GM18526 (cell line): ENCODE data around the gene ST3GAL3.

Source experiments
- POLR2A ChIP-seq: IDR thresholded peaks from 3 replicates; pipeline ENCODE4 v1.6.1; 2011; ENCODE audit not compliant: insufficient read length; ENCODE audit errors: extremely low read depth

ST3GAL3 gene

DNA sequence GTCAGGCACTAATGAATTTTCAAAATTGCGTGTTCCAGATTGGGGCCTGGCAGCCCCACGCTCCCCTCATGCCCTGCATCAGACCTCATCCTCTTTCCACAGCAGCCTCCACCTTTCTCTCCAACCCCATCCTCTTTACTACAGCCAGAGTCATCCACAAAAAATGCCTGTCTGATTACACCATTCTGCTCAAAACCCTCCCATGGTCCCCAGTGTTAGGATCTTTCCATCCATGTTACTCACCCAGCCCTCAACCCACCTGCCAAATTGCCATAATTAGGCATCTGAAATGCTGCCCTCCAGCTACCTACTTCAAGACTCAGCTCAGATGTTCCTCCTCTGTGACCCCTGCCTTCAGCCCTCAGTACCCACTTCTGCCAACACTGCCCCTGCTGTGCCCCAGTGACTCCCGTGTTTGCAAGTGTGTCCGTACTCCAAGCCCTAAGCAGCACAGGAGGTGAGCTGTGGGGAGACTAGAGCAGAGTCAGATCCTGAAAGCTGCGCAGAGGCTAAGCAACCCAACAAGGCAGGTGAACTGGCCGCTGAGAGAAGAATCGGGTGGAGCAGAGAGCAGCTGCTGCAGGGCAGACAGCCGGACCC is 225.6 kb downstream of the ST3GAL3 start:
- no peak for TF ChIP-seq POLR2A

DNA sequence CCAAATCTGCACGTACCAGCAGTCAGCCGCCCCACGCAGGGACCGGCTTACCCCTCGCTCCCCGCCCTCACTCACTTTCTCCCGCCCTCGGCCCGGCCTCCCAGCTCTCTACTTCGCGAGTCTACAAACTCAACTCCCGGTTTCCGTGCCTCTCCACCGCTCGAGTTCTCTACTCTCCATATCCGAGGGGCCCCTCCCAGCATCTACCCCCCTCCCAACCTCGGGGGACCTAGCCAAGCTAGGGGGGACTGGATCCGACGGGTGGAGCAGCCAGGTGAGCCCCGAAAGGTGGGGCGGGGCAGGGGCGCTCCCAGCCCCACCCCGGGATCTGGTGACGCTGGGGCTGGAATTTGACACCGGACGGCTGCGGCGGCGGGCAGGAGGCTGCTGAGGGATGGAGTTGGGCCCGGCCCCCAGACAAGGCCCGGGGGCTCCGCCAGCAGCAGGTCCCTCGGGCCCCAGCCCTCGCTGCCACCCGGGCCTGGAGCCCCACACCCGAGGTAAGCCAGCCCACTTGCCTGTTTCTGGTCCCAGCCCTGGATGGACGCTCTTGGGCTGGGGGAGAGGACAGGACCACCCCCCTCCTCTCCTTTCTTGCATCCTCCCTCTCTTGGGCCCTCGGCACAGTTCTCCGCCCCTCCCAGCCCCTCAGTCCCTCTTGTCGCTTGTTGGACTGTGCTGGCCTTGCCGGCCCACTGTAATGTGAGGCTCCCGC is 226.2 kb downstream of the ST3GAL3 start, which contains the start of gene ARTN:
Gene ARTN, plus strand, starts transcription at position 416 of the 715 bp plus-strand sequence. CDS start 1,856 bp downstream, outside the sequence.
- TF ChIP-seq POLR2A = no peak

DNA sequence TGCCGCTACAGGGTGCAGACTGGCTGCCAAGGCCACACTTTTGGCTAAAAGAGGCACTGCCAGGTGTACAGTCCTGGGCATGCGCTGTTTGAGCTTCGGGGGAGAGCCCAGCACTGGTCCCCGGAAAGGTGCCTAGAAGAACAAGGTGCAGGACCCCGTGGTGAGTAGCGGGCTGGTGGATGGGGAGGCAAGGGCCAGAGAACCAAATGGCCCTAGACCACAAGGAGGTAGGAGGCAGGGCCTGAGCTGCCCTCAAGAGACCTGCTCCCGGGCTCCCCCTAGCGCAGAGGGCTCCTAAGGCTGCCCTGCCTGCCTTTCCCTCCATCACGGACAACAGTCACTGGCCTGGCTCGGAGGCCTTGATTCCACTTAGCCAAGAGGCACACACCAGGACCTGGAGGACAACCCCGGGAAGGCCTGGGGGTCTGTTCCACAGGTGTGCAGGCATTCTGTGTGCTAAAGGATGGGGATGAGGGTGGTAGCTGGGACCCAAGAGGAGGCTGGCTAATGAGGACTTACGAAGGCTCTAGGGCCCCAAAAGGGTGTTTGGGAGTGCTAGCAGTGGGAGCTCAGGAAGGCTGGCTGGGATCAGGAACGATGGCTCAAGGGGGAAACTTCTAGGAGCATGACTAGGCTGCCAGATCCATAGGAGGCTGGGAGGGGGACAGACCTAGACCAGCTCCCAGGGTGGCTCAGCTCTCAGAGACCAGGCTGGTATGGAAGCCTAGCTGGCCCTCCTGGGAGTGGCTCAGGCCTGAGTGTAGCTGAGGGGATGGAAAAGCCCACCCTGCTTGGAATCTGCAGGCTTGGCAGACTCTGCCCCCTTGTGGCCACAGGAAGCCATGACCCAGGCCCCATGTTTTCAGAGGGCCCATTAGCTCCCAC is 227.0 kb downstream of the ST3GAL3 start:
- TF ChIP-seq POLR2A = no peak

DNA sequence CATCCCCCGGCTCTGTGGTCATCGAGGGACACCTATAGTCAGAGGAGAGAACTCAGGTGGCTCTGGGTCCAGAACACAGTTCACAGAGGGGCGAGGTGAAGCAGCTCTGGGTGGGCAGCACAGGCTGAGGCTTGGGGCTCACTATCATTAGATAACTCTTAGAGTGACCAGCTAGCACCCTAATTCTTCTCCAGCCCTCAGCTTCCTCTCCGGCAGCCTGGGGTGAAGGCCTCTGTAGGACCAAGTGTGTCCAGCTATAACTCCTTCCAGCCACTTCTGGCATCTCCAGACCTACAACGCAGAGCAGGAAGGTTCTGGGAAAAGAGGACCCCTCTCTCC is 227.6 kb downstream of the ST3GAL3 start:
- no peak for TF ChIP-seq POLR2A

DNA sequence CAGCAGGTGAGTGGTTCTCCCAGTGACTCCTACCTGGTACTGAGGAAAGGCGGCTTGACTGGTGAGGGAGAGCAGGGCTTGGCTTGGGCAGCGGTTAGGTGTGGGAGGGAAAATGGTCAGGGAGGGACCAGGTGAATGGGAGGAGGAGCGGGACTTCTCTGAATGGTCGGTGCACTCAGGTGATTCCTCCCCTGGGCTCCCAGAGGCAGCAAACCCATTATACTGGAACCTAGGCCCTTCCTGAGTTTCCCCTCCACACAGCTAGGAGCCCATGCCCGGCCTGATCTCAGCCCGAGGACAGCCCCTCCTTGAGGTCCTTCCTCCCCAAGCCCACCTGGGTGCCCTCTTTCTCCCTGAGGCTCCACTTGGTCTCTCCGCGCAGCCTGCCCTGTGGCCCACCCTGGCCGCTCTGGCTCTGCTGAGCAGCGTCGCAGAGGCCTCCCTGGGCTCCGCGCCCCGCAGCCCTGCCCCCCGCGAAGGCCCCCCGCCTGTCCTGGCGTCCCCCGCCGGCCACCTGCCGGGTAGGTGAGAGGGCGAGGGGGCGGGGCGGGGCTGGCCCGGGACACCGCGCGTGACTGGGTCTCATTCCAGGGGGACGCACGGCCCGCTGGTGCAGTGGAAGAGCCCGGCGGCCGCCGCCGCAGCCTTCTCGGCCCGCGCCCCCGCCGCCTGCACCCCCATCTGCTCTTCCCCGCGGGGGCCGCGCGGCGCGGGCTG is 228.5 kb downstream of the ST3GAL3 start:
- no peak for TF ChIP-seq POLR2A

DNA sequence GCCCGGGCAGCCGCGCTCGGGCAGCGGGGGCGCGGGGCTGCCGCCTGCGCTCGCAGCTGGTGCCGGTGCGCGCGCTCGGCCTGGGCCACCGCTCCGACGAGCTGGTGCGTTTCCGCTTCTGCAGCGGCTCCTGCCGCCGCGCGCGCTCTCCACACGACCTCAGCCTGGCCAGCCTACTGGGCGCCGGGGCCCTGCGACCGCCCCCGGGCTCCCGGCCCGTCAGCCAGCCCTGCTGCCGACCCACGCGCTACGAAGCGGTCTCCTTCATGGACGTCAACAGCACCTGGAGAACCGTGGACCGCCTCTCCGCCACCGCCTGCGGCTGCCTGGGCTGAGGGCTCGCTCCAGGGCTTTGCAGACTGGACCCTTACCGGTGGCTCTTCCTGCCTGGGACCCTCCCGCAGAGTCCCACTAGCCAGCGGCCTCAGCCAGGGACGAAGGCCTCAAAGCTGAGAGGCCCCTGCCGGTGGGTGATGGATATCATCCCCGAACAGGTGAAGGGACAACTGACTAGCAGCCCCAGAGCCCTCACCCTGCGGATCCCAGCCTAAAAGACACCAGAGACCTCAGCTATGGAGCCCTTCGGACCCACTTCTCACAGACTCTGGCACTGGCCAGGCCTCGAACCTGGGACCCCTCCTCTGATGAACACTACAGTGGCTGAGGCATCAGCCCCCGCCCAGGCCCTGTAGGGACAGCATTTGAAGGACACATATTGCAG is 229.3 kb downstream of the ST3GAL3 start:
- no peak for TF ChIP-seq POLR2A

DNA sequence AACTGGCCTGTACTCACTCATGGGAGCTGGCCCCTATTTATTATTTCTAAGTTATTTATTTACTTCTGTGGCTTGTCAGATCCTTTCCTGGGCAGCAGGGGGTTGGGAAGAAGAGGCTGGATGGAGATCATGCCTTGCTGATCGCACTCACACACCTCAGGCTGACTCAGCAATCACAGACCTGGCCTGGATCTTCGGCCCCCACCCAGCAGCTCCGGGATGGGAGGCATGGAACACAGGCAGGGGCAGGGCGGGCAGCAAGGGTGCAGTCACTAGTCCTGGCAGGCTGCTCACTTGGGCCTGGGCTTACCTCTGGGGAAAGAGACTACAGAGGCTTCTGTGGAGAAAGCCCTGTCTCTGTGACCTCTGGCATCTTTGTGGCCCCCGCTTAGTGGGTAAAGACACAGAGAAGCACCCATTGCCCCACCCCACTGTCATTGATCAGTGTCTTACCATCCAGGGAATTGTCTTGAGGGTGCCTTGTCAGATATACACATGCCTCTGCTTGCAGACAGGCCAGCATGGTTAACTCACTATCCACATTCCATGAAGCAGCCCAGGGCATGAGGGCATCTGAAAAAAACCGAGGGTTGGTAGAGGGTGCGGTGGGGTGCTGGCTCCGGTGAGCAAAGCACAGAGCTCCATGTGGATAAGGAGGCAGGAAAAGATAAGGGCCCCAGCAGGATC is 230.0 kb downstream of the ST3GAL3 start:
- TF ChIP-seq POLR2A = no peak

DNA sequence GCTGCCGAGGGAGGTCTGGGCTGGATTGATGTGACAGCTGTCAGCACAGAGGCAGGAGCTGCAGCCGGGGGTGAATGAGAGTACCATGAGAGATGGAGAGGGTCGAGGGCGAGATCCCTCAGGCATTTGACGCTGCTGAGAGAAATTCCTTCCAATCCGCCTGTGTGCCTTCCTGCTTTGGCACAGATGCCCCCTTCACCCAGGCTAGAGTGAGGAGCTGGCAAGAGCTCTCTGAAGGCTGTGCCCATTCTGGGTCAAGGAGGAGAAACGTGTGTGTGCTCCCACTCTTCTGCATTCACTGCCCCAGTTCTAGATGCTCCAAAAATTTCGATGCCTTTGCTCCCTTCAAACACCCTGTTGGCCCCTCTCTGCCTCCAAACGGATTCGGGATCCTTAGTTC is 231.0 kb downstream of the ST3GAL3 start:
- no peak for TF ChIP-seq POLR2A

DNA sequence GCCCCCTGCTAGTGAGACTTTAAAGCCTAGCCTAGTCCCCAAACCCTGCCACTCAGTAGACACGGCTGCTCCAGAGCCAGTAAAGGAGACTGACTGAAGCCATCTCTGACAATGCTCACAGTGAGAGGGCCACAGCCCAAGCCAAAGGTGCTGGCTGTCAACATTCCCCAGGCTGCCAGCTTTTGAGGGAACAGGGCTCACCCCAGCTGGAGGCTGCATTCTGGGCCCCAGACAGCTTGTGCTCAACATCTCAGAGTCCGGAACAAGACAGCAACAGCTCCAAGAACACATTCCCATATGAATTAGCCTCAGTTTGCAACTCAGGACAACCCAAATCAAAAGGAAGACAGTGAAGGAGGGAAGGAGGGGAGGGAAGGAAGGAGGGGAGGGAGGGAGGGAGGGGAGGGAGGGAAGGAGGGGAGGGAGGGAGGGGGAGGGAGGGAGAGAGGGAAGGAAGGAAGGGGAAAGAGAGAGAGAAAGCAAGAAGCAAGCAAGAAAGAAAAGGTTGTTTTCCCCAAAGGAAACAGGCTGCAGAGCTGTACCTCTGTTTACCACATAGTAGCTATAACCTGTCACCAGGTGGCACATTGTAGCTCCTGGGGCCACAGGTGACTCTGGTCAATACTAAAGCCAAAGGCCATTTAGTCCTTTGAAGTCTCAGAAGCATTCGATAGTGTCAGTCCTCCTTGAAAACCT is 231.7 kb downstream of the ST3GAL3 start:
- no peak for TF ChIP-seq POLR2A

DNA sequence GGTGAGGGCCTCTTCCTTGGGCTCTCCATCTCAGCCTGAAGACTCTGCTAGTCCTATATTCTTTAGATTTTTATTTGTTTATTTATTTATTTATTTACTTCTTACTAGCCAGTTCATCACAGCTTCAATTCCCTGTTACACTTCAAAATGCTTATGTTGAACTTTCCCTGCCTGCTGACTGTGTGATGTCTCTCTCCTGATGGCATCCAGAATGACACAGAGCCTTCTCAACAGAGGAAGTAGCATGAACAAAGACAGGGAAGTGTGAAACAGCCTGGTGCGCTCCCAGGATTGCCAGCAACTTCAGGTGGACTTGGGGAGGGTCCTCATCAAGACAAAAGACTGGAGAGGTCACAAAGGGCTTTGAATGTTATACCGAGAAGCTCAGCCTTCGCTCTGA is 235.1 kb downstream of the ST3GAL3 start:
- no peak for TF ChIP-seq POLR2A

DNA sequence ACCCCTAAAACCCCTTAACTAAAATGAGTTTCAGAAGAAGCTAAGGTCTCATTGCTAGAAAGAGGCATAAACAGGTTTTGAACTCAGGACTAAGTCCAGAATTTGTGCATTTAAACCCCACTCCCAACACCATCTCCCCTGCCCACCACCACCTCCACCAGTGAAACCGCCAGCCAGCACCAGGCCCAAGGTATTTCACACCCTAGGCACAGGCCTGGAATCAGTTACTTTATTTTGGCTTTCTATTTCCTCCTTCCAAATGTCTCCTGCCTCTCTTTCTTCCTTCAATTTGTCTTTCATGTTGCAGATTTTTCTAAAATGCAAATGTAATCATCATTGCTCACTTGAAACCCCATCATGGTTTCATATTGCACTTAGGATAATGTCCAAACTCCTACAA is 237.5 kb downstream of the ST3GAL3 start:
- TF ChIP-seq POLR2A = no peak

DNA sequence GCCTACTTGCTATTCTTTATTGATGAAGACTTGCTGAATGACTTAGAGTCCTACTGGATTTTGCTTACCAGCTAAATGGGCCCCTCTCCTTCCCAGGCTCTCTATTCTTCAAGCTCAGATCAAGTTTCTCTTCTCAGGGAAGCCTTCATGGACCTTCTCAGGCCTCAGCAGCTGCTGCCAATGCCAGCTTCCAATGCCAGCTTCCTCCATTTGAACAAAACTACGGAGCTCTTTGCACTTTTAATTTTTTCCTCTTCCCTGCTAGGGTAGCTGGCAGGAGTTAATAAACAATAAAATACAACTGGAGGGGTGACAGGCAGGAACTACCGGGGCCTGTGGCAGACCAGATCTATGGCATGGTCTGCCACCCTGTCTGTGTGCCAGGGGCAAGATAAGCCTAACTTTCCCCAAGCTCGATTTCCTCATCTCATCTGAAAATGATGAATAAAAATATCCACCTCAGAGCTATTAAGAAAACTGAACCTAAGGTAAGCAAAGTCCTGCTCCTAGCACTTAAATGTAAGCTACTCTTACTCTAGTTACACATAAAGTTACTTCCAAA is 238.4 kb downstream of the ST3GAL3 start:
- no peak for TF ChIP-seq POLR2A
